GM10847 (cell line): ENCODE measurements around the gene TCF7L1.

Source experiments
- POLR2A ChIP-seq: IDR thresholded peaks from 2 replicates; pipeline ENCODE4 v1.6.1; 2011; ENCODE audit not compliant: insufficient read length; ENCODE audit errors: extremely low read depth

The TCF7L1 gene

GRCh38 chr2:85215448-85216401 is 82.5 kb downstream of the TCF7L1 start:
- no peak for TF ChIP-seq POLR2A

DNA sequence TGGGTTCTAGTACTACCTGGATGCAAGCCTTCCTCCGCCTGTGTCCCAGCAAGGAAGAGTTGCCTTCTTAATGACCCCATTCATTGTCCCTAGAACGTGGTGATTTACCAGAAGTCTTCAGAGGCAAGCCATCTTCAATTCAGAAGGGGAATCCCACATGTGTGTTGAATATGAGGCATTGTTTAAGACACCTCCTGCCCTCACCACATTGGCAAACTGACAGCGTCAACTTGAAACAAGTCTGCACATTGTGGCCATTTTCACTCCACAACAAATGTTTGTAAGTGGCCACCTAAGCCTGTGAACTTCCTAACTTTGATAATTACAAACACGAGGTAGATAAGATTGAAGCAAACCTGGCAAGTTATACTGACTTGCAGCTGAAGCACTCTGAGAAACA is 83.7 kb downstream of the TCF7L1 start:
- TF ChIP-seq POLR2A: no peak

DNA sequence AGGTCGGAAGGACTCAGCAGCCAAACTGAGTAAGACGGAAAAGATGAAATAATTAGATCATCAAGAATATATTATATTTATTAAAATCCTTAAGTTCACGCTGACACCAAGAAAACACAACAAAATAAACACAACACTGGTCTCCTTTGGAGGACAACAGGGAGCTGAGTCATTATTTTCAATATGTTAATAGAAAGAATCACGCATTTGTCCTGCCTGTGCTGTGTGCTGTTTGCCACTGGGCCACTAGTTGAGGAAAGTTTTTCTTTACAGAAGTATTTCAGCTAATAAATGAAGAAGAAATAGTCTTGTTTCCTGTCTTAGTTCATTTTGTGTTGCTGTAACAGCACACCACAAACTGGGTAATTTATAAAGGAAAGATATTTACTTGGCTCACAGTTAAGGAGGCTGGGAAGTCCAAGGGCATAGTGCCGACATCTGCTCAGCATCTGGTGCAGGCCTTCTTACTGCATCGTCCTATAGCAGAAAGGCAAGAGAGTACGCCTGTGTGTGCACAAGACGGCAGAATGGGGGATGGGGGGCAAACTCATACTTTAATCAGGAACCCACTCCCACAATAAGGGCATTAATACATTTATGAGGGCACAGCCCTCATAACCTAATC is 88.0 kb downstream of the TCF7L1 start:
- TF ChIP-seq POLR2A: no peak

GRCh38 chr2:85222792-85223191 is 89.6 kb downstream of the TCF7L1 start:
- no peak for TF ChIP-seq POLR2A

DNA sequence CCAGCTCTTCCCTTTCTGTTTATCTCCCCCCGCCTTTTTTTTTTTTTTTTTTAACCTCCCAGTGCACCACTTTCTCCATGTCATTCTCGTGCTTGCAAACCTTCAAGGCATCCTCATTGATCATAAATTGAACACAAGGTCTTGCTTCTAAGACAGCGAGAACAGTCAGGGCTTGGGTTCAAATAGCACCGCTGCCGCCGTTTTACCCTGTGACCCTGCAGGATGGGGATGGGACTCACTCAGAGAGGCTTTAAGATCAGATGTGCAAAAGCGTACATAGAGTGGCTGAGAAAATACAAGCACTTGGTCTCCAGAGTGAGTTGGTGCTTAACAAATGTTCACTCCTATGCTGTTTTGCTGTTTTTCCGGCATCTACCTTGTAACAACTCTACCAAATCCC is 93.6 kb downstream of the TCF7L1 start:
- TF ChIP-seq POLR2A: no peak

DNA sequence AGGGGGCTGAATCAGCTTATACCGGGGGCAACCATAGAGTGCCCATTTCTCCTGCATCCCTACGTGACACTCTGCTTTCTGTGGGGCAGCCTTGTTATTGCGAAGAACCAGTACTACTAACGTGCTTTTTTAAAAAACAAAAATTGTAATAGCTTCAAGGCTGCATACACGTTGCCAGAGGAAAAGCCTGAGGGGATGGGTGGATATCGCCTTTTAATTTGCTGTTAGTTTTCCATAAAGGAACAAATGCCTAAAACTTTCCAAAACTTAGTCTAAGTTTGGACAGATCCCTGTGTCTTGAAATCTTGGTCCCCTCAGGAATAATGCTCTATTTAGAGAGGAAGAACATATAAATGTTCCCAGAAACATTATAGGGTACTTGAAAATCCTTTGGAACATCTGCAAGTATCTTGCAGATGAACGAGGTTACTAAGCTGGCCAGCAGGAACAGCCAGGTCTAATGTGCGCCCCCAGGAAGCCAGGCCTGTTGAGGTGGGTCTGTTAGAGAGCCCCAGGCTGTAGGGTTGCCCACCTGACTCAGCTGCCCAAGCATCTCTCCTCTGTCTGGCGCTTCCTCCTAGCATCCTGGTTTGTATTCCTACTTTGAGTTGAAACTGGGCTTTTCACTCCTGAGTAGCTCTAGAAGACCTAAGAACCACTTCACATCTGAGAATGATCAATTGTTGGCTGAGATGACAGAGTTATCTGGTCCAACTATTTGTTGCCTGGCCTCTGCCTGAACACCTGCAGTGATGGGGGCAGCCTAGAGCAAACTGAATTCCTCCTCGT is 97.7 kb downstream of the TCF7L1 start:
- TF ChIP-seq POLR2A: no peak

GRCh38 chr2:85231468-85231805 is 98.2 kb downstream of the TCF7L1 start:
- no peak for TF ChIP-seq POLR2A

GRCh38 chr2:85231952-85232351 is 98.8 kb downstream of the TCF7L1 start:
- no peak for TF ChIP-seq POLR2A

DNA sequence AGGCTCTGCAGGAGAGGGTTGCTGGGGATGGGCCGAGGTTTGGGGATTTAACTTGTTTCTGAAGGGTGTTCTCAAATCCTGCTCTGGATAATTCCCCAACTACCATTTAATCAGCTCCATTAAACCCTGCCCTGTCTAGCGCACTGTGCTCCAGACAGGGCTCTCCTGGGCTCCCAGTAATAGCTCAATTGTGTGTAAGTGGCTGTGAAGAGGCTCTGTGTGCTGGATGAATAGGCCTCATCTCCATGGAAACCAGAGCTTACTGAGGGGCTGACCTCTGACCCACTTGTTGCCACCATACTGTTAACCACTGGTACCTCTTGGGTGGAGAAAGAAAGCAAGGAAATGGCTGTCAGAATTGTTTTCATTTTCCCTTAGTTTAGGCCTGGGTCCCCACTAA is 101.7 kb downstream of the TCF7L1 start:
- no peak for TF ChIP-seq POLR2A

DNA sequence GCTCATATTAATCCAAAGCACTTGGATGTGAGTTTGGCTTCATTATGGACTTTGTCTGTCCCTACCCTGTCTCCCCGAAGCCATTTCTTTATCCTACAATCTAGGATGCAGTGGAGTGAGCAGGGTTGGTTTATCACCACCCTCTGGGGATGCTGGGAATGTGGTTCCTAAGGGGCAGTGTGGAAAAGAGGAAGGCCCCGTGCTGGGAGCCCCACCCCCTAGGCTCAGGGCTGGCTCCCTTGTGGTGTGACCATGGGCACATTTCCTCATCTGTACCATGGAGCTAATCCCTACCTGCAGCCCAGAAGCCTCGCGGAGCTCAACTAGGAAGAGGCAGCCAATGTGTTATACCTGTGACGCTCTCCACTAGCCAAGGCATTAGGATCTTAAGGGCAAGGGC is 102.1 kb downstream of the TCF7L1 start:
- TF ChIP-seq POLR2A: no peak

DNA sequence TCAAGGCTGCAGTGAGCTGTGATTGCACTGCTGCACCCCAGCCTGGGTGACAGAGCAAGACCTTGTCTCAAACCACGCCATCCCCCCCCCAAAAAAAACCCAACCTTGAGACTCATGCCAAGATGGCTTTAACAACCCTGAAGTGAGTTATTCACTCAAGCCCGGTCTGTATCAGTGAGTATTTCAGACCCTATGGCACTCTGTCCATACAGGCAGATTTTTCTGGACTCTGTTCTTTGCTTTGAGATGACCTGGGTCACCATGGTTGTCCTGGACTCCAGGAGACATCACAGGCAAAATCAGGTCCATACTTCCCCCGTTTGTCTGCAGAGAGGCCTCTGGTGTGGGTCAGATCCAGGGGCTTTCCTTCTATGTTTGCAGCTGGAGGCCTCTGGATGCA is 102.9 kb downstream of the TCF7L1 start:
- TF ChIP-seq POLR2A: no peak

DNA sequence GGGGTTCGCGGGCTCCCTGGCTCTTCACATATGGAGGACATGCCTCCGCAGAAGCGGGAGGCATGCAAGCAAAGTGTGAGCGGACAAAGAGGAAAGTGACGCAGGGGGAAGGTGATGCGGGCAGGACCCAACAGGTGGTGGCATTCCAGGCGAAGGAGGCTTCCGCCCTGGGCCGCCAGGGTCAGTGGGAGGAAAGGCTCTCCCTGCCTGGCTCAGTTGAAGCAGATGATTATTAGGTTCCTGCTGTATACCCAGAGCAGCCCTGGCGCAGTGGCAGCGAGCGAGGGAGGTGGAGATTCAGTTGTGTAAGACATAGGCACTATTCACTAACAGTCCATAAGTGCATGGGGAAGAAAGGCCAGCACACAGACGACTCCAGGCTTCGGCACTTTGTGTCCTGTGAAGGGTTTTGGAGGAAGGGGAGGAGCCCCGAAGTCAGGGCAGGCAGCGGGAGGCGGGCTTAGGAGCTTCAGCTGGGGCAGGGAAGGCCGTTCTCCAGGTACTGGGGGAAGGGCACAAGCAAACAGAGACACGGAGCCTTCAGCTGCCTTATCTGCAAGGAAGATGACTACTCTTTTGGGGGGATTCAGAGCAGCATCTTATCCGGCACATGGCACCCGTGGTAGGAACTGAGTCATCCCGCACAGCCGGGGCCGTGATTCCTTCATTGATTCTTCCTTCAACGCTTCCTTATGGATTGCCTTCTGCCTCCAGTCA is 104.8 kb downstream of the TCF7L1 start:
- TF ChIP-seq POLR2A: no peak

- no peak for TF ChIP-seq POLR2A
Measured at GRCh38 chr2:85238607-85239006, 105.4 kb downstream of the TCF7L1 start.

DNA sequence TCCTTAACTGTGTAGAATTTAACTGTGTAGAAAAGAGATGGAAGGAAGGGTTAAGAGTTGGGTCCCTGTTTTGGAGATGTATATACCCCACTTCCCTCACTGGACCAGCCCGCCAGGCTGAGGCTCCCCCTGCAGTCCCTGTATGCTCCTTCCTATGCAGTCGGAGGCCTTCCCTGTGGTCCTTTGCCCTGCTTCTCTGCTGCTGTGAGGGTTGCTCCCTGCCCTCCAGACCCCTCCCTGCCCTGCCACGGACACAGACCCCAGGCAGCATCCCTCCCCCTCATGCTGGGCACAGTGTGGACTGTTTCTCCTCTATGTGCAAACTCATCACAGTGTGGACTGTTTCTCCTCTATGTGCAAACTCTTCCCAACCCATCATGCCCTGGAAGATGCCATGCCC is 105.9 kb downstream of the TCF7L1 start:
- no peak for TF ChIP-seq POLR2A

- no peak for TF ChIP-seq POLR2A
Measured at GRCh38 chr2:85240055-85240454, 106.9 kb downstream of the TCF7L1 start.

GRCh38 chr2:85242321-85242720 is 109.1 kb downstream of the TCF7L1 start:
- no peak for TF ChIP-seq POLR2A
